GM04504 (cell line): Measurements from ENCODE around the gene FKBP2.

Source experiments
- DNase-seq: peaks from one replicate; pipeline ENCODE4 v3.0.0-alpha.2; 2012; ENCODE audit warnings: low read depth

Gene FKBP2

GRCh38 chr11:64219755-64220154 is 21.1 kb upstream of the FKBP2 start:
- no peak for DNase-seq

- no peak for DNase-seq
Measured at GRCh38 chr11:64220271-64220670, 20.6 kb upstream of the FKBP2 start.

GRCh38 chr11:64220798-64221197 is 20.1 kb upstream of the FKBP2 start:
- DNase-seq, result no peak

GRCh38 chr11:64222651-64223000 is 18.3 kb upstream of the FKBP2 start:
- no peak for DNase-seq

- DNase-seq, result no peak
Measured at GRCh38 chr11:64223001-64223651, 17.8 kb upstream of the FKBP2 start.

GRCh38 chr11:64224151-64224890 is 16.6 kb upstream of the FKBP2 start:
- DNase-seq, result no peak

- DNase-seq, result no peak
Measured at GRCh38 chr11:64224891-64225607, 15.8 kb upstream of the FKBP2 start.

GRCh38 chr11:64225608-64226506 is 15.0 kb upstream of the FKBP2 start, which contains the start of the genes NUDT22 and TRPT1:
TSS of gene NUDT22 (plus strand) at chr11:64226274. CDS start at chr11:64226653, 379 bp downstream.
TSS of gene TRPT1 (minus strand) at chr11:64226186. CDS start at chr11:64225860, 326 bp downstream.
- no peak for DNase-seq

- no peak for DNase-seq
Measured at GRCh38 chr11:64226507-64227051, 14.3 kb upstream of the FKBP2 start.

- no peak for DNase-seq
Measured at GRCh38 chr11:64227405-64227956, 13.4 kb upstream of the FKBP2 start.

- no peak for DNase-seq
Measured at GRCh38 chr11:64229090-64229743, 11.7 kb upstream of the FKBP2 start.

GRCh38 chr11:64229744-64230170 is 11.1 kb upstream of the FKBP2 start:
- DNase-seq, result no peak

GRCh38 chr11:64230171-64230984 is 10.5 kb upstream of the FKBP2 start, which contains the start of gene DNAJC4:
TSS of gene DNAJC4 (plus strand) at chr11:64230548. CDS start at chr11:64230855, 307 bp downstream.
- no peak for DNase-seq

GRCh38 chr11:64230985-64231365 is 9.9 kb upstream of the FKBP2 start:
- no peak for DNase-seq

GRCh38 chr11:64231546-64231945 is 9.3 kb upstream of the FKBP2 start:
- DNase-seq, result no peak

- no peak for DNase-seq
Measured at GRCh38 chr11:64232182-64232966, 8.5 kb upstream of the FKBP2 start.

GRCh38 chr11:64232967-64233315 is 8.0 kb upstream of the FKBP2 start:
- DNase-seq, result no peak

GRCh38 chr11:64233913-64234586 is 6.8 kb upstream of the FKBP2 start, which contains the start of gene VEGFB:
TSS of gene VEGFB (plus strand) at chr11:64234584. CDS start at chr11:64234834, 250 bp downstream.
- DNase-seq, result no peak
